ENCODE measurements around the gene EYS. TPM values are rescaled to one million over a fixed set of nuclear protein-coding genes. Genes with fewer than 3 reads are reported as not detected.

Gene EYS
- total and polyA plus RNA-seq, 2 of the 8 experiments (the other 6 are each of a cell fraction or from before 2014, with no cell fraction given), result 0.05 to 0.13 TPM

DNA sequence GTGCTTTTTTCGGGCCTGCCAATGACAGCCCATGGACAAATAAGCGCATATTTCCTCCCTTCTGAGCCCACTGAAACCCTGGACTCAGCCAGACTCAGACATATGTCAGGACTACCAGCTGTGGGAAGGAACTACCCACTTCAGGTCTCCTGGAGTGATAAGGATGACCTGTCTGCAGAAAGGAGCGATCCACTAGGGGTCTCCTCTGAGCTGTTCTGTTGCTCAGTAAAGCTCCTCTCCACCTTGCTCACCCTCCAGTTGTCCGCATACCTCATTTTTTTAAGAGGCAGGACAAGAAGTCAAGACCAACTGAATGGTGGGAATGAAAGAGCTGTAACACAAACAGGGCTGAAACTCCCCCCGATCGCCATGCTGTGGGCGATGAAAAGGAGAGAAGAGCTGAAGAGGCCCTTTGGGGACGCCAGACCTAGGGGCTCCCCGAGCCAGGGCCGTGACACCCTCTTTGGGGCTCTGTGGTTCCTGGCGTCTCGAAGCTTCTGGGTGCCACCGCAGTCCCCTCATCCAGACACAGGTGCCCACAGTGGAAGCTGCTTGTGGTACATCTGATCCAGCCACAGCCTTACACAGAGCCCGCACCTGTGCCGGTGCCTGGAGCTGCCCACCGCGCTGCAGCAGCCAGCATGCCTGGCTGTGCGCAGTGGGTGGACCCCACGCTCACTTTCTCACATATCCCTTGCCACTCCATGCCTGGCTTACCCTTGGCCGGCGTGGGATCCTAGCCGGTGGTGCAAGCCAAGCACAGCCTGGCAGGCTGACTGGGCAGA lies 68.8 kb downstream of the EYS start:
- Histone ChIP-seq H3K56ac (replicated peaks; ENCODE audit: insufficient read length, low read depth, low read length) (no peak overlapping the region), H2BK20ac (ENCODE audit: low read length) (no peak overlapping the region), H3K23me2 (ENCODE audit: low read depth, low read length) (no peaks in the 10 kb centered on the region), H2AFZ (ENCODE audit: low read length) (peak overlapping the region; percentile 86; the same call in 1 of the 2 replicates), H3K4ac (replicated peaks; ENCODE audit: insufficient read length, low read depth, low read length) (no peak overlapping the region), H3K14ac (ENCODE audit: insufficient read length) (no peak overlapping the region), H2AK5ac (ENCODE audit: low read depth, low read length) (no peak overlapping the region), H3K79me1 (ENCODE audit: low read depth, low read length) (no peaks in the 10 kb centered on the region), H3K27me3 (replicated peaks in 1 of 4; ENCODE audit: control insufficient read depth in 3 of 4, extremely low read depth in 1 of 4, insufficient read depth in 3 of 4, low read length in 3 of 4) (no peaks in the 10 kb centered on the region), H3K4me2 (ENCODE audit: insufficient read depth in 1 of 2, low read depth in 2 of 2, low read length in 2 of 2) (no peak overlapping the region), H2BK5ac (ENCODE audit: low read depth, low read length) (no peak overlapping the region), H3K4me3 (ENCODE audit: extremely low read depth in 1 of 4, insufficient read depth in 2 of 4, low read depth in 3 of 4, low read length in 4 of 4) (no peak overlapping the region), H3K4me1 (replicated peaks in 1 of 4; ENCODE audit: control insufficient read depth in 3 of 4, insufficient read depth in 4 of 4, low read length in 3 of 4) (no peaks in the 10 kb centered on the region; a peak in 1 of 7 replicates), H3K27ac (ENCODE audit: low read depth, low read length) (no peak overlapping the region), H4K20me1 (replicated peaks in 1 of 2; ENCODE audit: control insufficient read depth in 1 of 2, insufficient read depth in 2 of 2, low read length in 2 of 2) (no peaks in the 10 kb centered on the region), H3K23ac (ENCODE audit: insufficient read length) (no peak overlapping the region), H3K9me3 (ENCODE audit: insufficient read depth in 2 of 2, low read depth in 1 of 2, low read length in 1 of 2) (no peaks in the 10 kb centered on the region; a peak in 1 of 4 replicates), H4K91ac (replicated peaks; ENCODE audit: insufficient read length, low read length) (no peak overlapping the region), H2BK12ac (ENCODE audit: low read depth, low read length) (peak overlapping the region; percentile 83; the same call in 1 of the 2 replicates), H4K8ac (ENCODE audit: extremely low read depth, insufficient read depth, low read length) (peak overlapping the region; percentile 69; the same call in 1 of the 2 replicates), H3K36me3 (ENCODE audit: control insufficient read depth in 2 of 4, insufficient read depth in 4 of 4, low read length in 3 of 4) (no peaks in the 10 kb centered on the region), H2BK15ac (ENCODE audit: low read length) (no peak overlapping the region), H3K18ac (ENCODE audit: extremely low read depth, low read length) (no peak overlapping the region; the same call in 1 of the 2 replicates), H2BK120ac (replicated peaks; ENCODE audit: low read depth, low read length) (no peak overlapping the region), H4K5ac (ENCODE audit: insufficient read length, low read depth, low read length) (no peak overlapping the region), H3K79me2 (ENCODE audit: control insufficient read depth in 1 of 2, insufficient read depth in 2 of 2, low read length in 2 of 2) (no peaks in the 10 kb centered on the region), H3K9ac (replicated peaks in 1 of 4; ENCODE audit: extremely low read depth in 1 of 4, low read depth in 3 of 4, low read length in 3 of 4) (no peak overlapping the region)
- POLR2A ChIA-PET (ENCODE audit: partially characterized antibody), result no interaction called here
- FAIRE-seq (no peak), DNase-seq (ENCODE audit: low read depth in 1 of 2, low spot score in 2 of 2) (peak in 1 of 2 experiments; percentile 70)
- peak; percentile 74 for TF ChIP-seq CEBPB (IDR thresholded peaks at IDR 0.05; ENCODE audit: low read depth, low read length)
- no peak for TF ChIP-seq BRCA1 (IDR thresholded peaks at IDR 0.05; ENCODE audit: low read depth, low read length)
- TF ChIP-seq, protein P1, sequence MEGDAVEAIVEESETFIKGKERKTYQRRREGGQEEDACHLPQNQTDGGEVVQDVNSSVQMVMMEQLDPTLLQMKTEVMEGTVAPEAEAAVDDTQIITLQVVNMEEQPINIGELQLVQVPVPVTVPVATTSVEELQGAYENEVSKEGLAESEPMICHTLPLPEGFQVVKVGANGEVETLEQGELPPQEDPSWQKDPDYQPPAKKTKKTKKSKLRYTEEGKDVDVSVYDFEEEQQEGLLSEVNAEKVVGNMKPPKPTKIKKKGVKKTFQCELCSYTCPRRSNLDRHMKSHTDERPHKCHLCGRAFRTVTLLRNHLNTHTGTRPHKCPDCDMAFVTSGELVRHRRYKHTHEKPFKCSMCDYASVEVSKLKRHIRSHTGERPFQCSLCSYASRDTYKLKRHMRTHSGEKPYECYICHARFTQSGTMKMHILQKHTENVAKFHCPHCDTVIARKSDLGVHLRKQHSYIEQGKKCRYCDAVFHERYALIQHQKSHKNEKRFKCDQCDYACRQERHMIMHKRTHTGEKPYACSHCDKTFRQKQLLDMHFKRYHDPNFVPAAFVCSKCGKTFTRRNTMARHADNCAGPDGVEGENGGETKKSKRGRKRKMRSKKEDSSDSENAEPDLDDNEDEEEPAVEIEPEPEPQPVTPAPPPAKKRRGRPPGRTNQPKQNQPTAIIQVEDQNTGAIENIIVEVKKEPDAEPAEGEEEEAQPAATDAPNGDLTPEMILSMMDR (IDR thresholded peaks at IDR 0.05; ENCODE audit: control extremely low read depth in 1 of 3, insufficient read depth in 1 of 3, low read depth in 1 of 3, low read length in 3 of 3), result peak in 2 of 3 experiments; percentile 34 to 70
- peak; percentile 64 to 68 for TF ChIP-seq RAD21 (IDR thresholded peaks at IDR 0.05 in 1 of 2, conservative IDR thresholded peaks at IDR 0.05 in 1 of 2; ENCODE audit: low read depth in 2 of 2, low read length in 2 of 2)
- WGBS, 2 experiments (ENCODE audit: extremely low coverage in 1 of 2, insufficient coverage in 1 of 2, insufficient read length in 1 of 2, insufficient replicate concordance in 2 of 2, low coverage in 1 of 2, low lambda C conversion rate in 2 of 2, missing lambda C conversion rate in 1 of 2), result 89% methylated on average over 21 of the region's 22 CpGs; no CpG with 5 or more reads in 1 of the 2 experiments
- CTCF ChIA-PET (ENCODE audit: partially characterized antibody), result interaction anchor here (0.6 to 2.6 kb wide), 26 partner anchors 10 to 1371 kb away, joined by 3 to 14 read pairs (median 4); no protein-coding TSS in a partner anchor

All from H1 (cell line).